ENCODE results near the gene N4BP2.

Gene N4BP2

GRCh38 chr4:40119344-40119743, 62.7 kb downstream of the N4BP2 start:
- H3K9me3 ChIP-seq (ENCODE audit: control insufficient read depth, insufficient read depth, low read depth, low read length), result no peaks in the 10 kb centered on the region
- peaks cover 0 to 14% of the 10 kb centered on the region in 2 experiments; a peak in 1 of 3 replicates for H3K36me3 ChIP-seq (ENCODE audit: control insufficient read depth in 2 of 2, insufficient read depth in 1 of 2, low read length in 2 of 2)
- TF ChIP-seq ZNF112 (tag by site-specific recombination; IDR thresholded peaks at IDR 0.05) (no peak), ZNF16 (tag by site-specific recombination; IDR thresholded peaks at IDR 0.05; ENCODE audit: low read depth) (no peak), ZBTB17 (tag by site-specific recombination; IDR thresholded peaks at IDR 0.05) (no peak), ZNF202 (tag by site-specific recombination; IDR thresholded peaks at IDR 0.05; ENCODE audit: borderline replicate concordance) (no peak), ZFP69B (tag by site-specific recombination; IDR thresholded peaks at IDR 0.05) (no peak), OSR2 (tag by site-specific recombination; IDR thresholded peaks at IDR 0.05) (no peak), ZNF10 (tag by site-specific recombination; IDR thresholded peaks at IDR 0.05) (no peak), ZNF221 (tag by site-specific recombination; IDR thresholded peaks at IDR 0.05; ENCODE audit: borderline replicate concordance) (no peak), ZNF404 (tag by site-specific recombination; IDR thresholded peaks at IDR 0.05) (no peak), ZNF302 (tag by site-specific recombination; IDR thresholded peaks at IDR 0.05; ENCODE audit: low read depth) (no peak)
- TF ChIP-seq, protein P1, sequence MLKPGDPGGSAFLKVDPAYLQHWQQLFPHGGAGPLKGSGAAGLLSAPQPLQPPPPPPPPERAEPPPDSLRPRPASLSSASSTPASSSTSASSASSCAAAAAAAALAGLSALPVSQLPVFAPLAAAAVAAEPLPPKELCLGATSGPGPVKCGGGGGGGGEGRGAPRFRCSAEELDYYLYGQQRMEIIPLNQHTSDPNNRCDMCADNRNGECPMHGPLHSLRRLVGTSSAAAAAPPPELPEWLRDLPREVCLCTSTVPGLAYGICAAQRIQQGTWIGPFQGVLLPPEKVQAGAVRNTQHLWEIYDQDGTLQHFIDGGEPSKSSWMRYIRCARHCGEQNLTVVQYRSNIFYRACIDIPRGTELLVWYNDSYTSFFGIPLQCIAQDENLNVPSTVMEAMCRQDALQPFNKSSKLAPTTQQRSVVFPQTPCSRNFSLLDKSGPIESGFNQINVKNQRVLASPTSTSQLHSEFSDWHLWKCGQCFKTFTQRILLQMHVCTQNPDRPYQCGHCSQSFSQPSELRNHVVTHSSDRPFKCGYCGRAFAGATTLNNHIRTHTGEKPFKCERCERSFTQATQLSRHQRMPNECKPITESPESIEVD (tag by site-specific recombination; IDR thresholded peaks at IDR 0.05), result no peak
- ChIA-PET CTCF (interaction anchor here (0.6 kb wide), 2 partner anchors 76 to 193 kb away, joined by 3 read pairs; no protein-coding TSS in a partner anchor), POLR2A (no interaction called here)
- H3K27ac ChIP-seq (ENCODE audit: extremely low read depth, low read depth, low read length), result no peak overlapping the region
- H3K4me1 ChIP-seq (ENCODE audit: control insufficient read depth, insufficient read depth, low read length), result no peaks in the 10 kb centered on the region
- H3K4me3 ChIP-seq (ENCODE audit: low read depth, low read length), result no peak overlapping the region

DNA sequence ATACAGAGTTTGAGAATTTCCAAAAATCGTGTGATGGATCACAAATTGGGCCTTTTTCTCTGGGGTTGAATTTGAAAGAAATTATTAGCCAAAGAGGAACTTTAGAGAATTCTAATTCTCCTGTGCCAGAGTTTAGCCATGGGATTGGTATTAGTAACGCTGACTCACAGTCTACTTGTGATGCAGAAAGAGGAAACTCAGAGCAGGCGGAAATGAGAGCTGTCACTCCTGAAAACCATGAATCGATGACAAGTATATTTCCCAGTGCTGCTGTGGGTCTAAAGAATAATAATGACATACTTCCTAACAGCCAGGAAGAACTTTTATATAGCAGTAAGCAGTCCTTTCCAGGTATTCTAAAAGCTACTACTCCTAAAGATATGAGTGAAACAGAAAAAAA, 64.9 kb downstream of the N4BP2 start:
- Histone ChIP-seq H3K27ac (ENCODE audit: extremely low read depth, low read depth, low read length) (no peak overlapping the region), H3K4me3 (ENCODE audit: low read depth, low read length) (no peak overlapping the region), H3K4me1 (ENCODE audit: control insufficient read depth, insufficient read depth, low read length) (no peaks in the 10 kb centered on the region), H3K9me3 (ENCODE audit: control insufficient read depth, insufficient read depth, low read depth, low read length) (no peaks in the 10 kb centered on the region), H3K36me3 (ENCODE audit: control insufficient read depth in 2 of 2, insufficient read depth in 1 of 2, low read length in 2 of 2) (peaks cover 0 to 21% of the 10 kb centered on the region in 2 experiments; a peak in 2 of 3 replicates)
- CTCF ChIA-PET, result no interaction called here
- TF ChIP-seq ZNF76 (tag by site-specific recombination; IDR thresholded peaks at IDR 0.05; ENCODE audit: borderline replicate concordance, low read depth), result no peak
- no peak for TF ChIP-seq ZNF16 (tag by site-specific recombination; IDR thresholded peaks at IDR 0.05; ENCODE audit: low read depth)
- no peak for TF ChIP-seq YY2 (tag by site-specific recombination; IDR thresholded peaks at IDR 0.05)
- TF ChIP-seq, protein P2, sequence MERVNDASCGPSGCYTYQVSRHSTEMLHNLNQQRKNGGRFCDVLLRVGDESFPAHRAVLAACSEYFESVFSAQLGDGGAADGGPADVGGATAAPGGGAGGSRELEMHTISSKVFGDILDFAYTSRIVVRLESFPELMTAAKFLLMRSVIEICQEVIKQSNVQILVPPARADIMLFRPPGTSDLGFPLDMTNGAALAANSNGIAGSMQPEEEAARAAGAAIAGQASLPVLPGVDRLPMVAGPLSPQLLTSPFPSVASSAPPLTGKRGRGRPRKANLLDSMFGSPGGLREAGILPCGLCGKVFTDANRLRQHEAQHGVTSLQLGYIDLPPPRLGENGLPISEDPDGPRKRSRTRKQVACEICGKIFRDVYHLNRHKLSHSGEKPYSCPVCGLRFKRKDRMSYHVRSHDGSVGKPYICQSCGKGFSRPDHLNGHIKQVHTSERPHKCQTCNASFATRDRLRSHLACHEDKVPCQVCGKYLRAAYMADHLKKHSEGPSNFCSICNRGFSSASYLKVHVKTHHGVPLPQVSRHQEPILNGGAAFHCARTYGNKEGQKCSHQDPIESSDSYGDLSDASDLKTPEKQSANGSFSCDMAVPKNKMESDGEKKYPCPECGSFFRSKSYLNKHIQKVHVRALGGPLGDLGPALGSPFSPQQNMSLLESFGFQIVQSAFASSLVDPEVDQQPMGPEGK (tag by site-specific recombination; IDR thresholded peaks at IDR 0.05), result no peak
- no peak for TF ChIP-seq ZNF211 (tag by site-specific recombination; IDR thresholded peaks at IDR 0.05; ENCODE audit: low read depth)
- POLR2A ChIA-PET, result no interaction called here

DNA sequence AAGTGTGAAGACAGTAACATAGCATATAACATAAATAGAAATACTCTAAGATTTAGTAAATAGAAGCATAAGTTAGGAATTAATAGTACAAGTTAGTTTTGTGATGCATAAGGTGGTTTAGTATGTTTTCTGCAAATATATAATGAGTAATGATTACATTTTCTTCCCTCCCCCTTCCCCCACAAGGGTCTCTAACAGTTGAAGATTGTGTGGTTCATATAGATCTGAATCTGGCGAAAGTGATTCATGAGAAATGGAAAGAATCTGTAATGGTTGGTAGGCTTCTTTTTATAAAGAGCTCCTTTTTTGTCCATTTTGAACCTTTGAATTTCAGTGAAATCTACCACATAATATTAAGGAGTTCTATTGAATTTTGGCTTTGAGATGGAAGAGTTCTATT, 66.3 kb downstream of the N4BP2 start:
- ChIA-PET CTCF (interaction anchor here (0.7 to 0.9 kb wide), 2 partner anchors 18 to 27 kb away, joined by 3 read pairs; no protein-coding TSS in a partner anchor), POLR2A (no interaction called here)
- no peaks in the 10 kb centered on the region for H3K9me3 ChIP-seq (ENCODE audit: control insufficient read depth, insufficient read depth, low read depth, low read length)
- no peak overlapping the region for H3K4me3 ChIP-seq (ENCODE audit: low read depth, low read length)
- no peak overlapping the region for H3K27ac ChIP-seq (ENCODE audit: extremely low read depth, low read depth, low read length)
- no peaks in the 10 kb centered on the region for H3K4me1 ChIP-seq (ENCODE audit: control insufficient read depth, insufficient read depth, low read length)
- TF ChIP-seq RBAK (tag by site-specific recombination; IDR thresholded peaks at IDR 0.05) (no peak), ZNF114 (tag by site-specific recombination; IDR thresholded peaks at IDR 0.05) (no peak), ZNF488 (tag by site-specific recombination; IDR thresholded peaks at IDR 0.05) (no peak), ZNF23 (tag by site-specific recombination; IDR thresholded peaks at IDR 0.05; ENCODE audit: borderline replicate concordance) (no peak), ZNF37A (tag by site-specific recombination; IDR thresholded peaks at IDR 0.05) (no peak), SCRT1 (tag by site-specific recombination; IDR thresholded peaks at IDR 0.05; ENCODE audit: borderline replicate concordance) (no peak), ZNF510 (tag by site-specific recombination; IDR thresholded peaks at IDR 0.05; ENCODE audit: insufficient replicate concordance) (no peak), SP2 (tag by site-specific recombination; IDR thresholded peaks at IDR 0.05) (no peak), KLF7 (tag by site-specific recombination; IDR thresholded peaks at IDR 0.05; ENCODE audit: borderline replicate concordance) (no peak)
- H3K36me3 ChIP-seq (ENCODE audit: control insufficient read depth in 2 of 2, insufficient read depth in 1 of 2, low read length in 2 of 2), result peaks cover 0 to 19% of the 10 kb centered on the region in 2 experiments; a peak in 2 of 3 replicates

Measured in HEK293 (cell line).